SK-N-SH (cell line): ENCODE results near the gene TMEM174.

Experiments used
- EP300 ChIP-seq, 2 experiments: IDR thresholded peaks; 2 replicates each; pipeline versions ENCODE4 v1.4.0 to v1.6.1; 2012; ENCODE audit warnings: borderline replicate concordance in 1 of 2, low read depth in 1 of 2, low read length in 1 of 2
- GATA2 ChIP-seq: sonication (generic); formaldehyde crosslinking; IDR thresholded peaks from 2 replicates; pipeline ENCODE4 v1.5.0; 2020; ENCODE audit warnings: mild to moderate bottlenecking, missing genetic modification reagents
- MXI1 ChIP-seq: IDR thresholded peaks from 2 replicates; pipeline ENCODE4 v1.6.1; 2012; ENCODE audit warnings: mild to moderate bottlenecking, low read depth, low read length, improper control_type of control experiment
- NFIC ChIP-seq: IDR thresholded peaks from 2 replicates; pipeline ENCODE4 v1.4.0; 2012; ENCODE audit warnings: borderline replicate concordance
- NRF1 ChIP-seq: IDR thresholded peaks from 2 replicates; pipeline ENCODE4 v1.6.1; 2012; ENCODE audit warnings: low read depth, mild to moderate bottlenecking, low read length
- SIN3A ChIP-seq: IDR thresholded peaks from 2 replicates; pipeline ENCODE4 v1.6.1; 2012; ENCODE audit warnings: low read depth, mild to moderate bottlenecking, low read length, moderate library complexity, borderline replicate concordance
- SMC3 ChIP-seq: IDR thresholded peaks from 2 replicates; pipeline ENCODE4 v1.6.1; 2012; ENCODE audit warnings: low read depth, low read length, improper control_type of control experiment
- YY1 ChIP-seq: IDR thresholded peaks from 2 replicates; pipeline ENCODE4 v1.4.0; 2012; ENCODE audit warnings: low read depth, mild to moderate bottlenecking
- TF ChIP-seq, protein P1 (sequence below): IDR thresholded peaks from 2 replicates; pipeline ENCODE4 v1.6.1; 2012; ENCODE audit warnings: mild to moderate bottlenecking, low read depth, low read length, moderate library complexity
- TF ChIP-seq, protein P2 (sequence below): fragments of 200-600 bp; sonication (generic); IDR thresholded peaks from 2 replicates; pipeline ENCODE4 v1.6.1; 2017; ENCODE audit warnings: antibody characterized with exemption, mild to moderate bottlenecking, moderate library complexity

DNA sequence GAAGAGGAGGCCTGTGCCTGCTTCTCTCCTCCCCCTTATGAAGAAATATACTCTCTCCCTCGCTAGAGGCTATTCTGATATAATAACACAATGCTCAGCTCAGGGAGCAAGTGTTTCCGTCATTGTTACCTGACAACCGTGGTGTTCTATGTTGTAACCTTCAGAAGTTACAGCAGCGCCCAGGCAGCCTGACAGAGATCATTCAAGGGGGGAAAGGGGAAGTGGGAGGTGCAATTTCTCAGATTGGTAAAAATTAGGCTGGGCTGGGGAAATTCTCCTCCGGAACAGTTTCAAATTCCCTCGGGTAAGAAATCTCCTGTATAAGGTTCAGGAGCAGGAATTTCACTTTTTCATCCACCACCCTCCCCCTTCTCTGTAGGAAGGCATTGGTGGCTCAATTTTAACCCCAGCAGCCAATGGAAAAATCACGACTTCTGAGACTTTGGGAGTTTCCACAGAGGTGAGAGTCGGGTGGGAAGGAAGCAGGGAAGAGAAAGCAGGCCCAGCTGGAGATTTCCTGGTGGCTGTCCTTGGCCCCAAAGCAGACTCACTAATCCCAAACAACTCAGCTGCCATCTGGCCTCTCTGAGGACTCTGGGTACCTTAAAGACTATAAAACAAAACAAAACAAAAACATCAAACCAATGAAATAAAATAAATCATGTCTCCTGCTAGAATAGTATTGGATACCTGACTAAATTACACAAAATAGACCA lies 1.3 kb downstream of the TMEM174 start:
- TF ChIP-seq GATA2 (CRISPR knock-in tag) (no peak), EP300 (IDR thresholded peaks at IDR 0.05; ENCODE audit: borderline replicate concordance in 1 of 2, low read depth in 1 of 2, low read length in 1 of 2) (no peak), MXI1 (no peak), YY1 (no peak), NRF1 (no peak), NFIC (no peak), SIN3A (no peak), SMC3 (no peak)
- TF ChIP-seq, protein P1, sequence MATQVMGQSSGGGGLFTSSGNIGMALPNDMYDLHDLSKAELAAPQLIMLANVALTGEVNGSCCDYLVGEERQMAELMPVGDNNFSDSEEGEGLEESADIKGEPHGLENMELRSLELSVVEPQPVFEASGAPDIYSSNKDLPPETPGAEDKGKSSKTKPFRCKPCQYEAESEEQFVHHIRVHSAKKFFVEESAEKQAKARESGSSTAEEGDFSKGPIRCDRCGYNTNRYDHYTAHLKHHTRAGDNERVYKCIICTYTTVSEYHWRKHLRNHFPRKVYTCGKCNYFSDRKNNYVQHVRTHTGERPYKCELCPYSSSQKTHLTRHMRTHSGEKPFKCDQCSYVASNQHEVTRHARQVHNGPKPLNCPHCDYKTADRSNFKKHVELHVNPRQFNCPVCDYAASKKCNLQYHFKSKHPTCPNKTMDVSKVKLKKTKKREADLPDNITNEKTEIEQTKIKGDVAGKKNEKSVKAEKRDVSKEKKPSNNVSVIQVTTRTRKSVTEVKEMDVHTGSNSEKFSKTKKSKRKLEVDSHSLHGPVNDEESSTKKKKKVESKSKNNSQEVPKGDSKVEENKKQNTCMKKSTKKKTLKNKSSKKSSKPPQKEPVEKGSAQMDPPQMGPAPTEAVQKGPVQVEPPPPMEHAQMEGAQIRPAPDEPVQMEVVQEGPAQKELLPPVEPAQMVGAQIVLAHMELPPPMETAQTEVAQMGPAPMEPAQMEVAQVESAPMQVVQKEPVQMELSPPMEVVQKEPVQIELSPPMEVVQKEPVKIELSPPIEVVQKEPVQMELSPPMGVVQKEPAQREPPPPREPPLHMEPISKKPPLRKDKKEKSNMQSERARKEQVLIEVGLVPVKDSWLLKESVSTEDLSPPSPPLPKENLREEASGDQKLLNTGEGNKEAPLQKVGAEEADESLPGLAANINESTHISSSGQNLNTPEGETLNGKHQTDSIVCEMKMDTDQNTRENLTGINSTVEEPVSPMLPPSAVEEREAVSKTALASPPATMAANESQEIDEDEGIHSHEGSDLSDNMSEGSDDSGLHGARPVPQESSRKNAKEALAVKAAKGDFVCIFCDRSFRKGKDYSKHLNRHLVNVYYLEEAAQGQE: no peak
- TF ChIP-seq, protein P2, sequence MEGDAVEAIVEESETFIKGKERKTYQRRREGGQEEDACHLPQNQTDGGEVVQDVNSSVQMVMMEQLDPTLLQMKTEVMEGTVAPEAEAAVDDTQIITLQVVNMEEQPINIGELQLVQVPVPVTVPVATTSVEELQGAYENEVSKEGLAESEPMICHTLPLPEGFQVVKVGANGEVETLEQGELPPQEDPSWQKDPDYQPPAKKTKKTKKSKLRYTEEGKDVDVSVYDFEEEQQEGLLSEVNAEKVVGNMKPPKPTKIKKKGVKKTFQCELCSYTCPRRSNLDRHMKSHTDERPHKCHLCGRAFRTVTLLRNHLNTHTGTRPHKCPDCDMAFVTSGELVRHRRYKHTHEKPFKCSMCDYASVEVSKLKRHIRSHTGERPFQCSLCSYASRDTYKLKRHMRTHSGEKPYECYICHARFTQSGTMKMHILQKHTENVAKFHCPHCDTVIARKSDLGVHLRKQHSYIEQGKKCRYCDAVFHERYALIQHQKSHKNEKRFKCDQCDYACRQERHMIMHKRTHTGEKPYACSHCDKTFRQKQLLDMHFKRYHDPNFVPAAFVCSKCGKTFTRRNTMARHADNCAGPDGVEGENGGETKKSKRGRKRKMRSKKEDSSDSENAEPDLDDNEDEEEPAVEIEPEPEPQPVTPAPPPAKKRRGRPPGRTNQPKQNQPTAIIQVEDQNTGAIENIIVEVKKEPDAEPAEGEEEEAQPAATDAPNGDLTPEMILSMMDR: no peak
